OCI-LY1 (cell line): ENCODE measurements around the gene WDR72.

Source experiments
- H2AFZ ChIP-seq: fragments of 200-600 bp; sonication (generic), shearing (Covaris generic); 2 replicates; pipeline ENCODE4 v1.6.0; 2014; ENCODE audit warnings: antibody characterized with exemption, mild to moderate bottlenecking, low read length
- H3F3A ChIP-seq: fragments of 200-600 bp; sonication (generic), shearing (Covaris generic); 2 replicates; pipeline ENCODE4 v1.6.0; 2014; ENCODE audit warnings: mild to moderate bottlenecking, antibody characterized with exemption, low read length, moderate library complexity; ENCODE audit not compliant: insufficient read depth
- H3K27ac ChIP-seq: fragments of 200-600 bp; sonication (generic); 2 replicates; pipeline ENCODE4 v1.5.1; 2014; ENCODE audit warnings: low read length, mixed run types, mild to moderate bottlenecking, low read depth; ENCODE audit not compliant: poor library complexity, severe bottlenecking
- H3K27me3 ChIP-seq: fragments of 200-600 bp; sonication (generic); 2 replicates; pipeline ENCODE4 v1.6.0; 2014; ENCODE audit warnings: antibody characterized with exemption, mild to moderate bottlenecking, low read length, moderate library complexity; ENCODE audit not compliant: insufficient read depth
- H3K36me3 ChIP-seq: fragments of 200-600 bp; sonication (generic); 2 replicates; pipeline ENCODE4 v1.6.1; 2014; ENCODE audit warnings: mild to moderate bottlenecking, antibody characterized with exemption, low read length, moderate library complexity, mixed read lengths; ENCODE audit not compliant: insufficient read depth
- H3K4me1 ChIP-seq: fragments of 200-600 bp; sonication (generic); 2 replicates; pipeline ENCODE4 v1.5.1; 2014; ENCODE audit warnings: mild to moderate bottlenecking, low read length, moderate library complexity; ENCODE audit not compliant: insufficient read depth, severe bottlenecking
- H3K4me2 ChIP-seq: fragments of 200-600 bp; sonication (generic), shearing (Covaris generic); 2 replicates; pipeline ENCODE4 v1.6.1; 2014; ENCODE audit warnings: low read length
- H3K4me3 ChIP-seq: fragments of 200-600 bp; sonication (generic); 2 replicates; pipeline ENCODE4 v1.5.1; 2014; ENCODE audit warnings: low read length, low read depth, mild to moderate bottlenecking, mixed read lengths; ENCODE audit not compliant: poor library complexity, severe bottlenecking
- H3K79me2 ChIP-seq: fragments of 200-600 bp; shearing (Covaris generic); 2 replicates; pipeline ENCODE4 v1.6.1; 2016; ENCODE audit warnings: mixed run types, low read length, mixed read lengths; ENCODE audit not compliant: insufficient read depth
- H3K9ac ChIP-seq: fragments of 200-600 bp; sonication (generic), shearing (Covaris generic); 2 replicates; pipeline ENCODE4 v1.6.1; 2014; ENCODE audit warnings: mild to moderate bottlenecking, low read length, mixed read lengths
- H3K9me2 ChIP-seq: fragments of 200-600 bp; sonication (generic), shearing (Covaris generic); 2 replicates; pipeline ENCODE4 v1.6.1; 2014; ENCODE audit warnings: low read depth, mild to moderate bottlenecking, low read length, mixed read lengths
- H3K9me3 ChIP-seq: fragments of 200-600 bp; shearing (Covaris generic); 2 replicates; pipeline ENCODE4 v1.6.1; 2014; ENCODE audit warnings: low read length, mixed read lengths
- H4K20me1 ChIP-seq: fragments of 200-600 bp; sonication (generic), shearing (Covaris generic); 2 replicates; pipeline ENCODE4 v1.6.0; 2016; ENCODE audit warnings: mild to moderate bottlenecking, low read length; ENCODE audit not compliant: insufficient read depth
- EZH2 ChIP-seq: fragments of 200-600 bp; sonication (generic), shearing (Covaris generic); IDR thresholded peaks from 2 replicates; pipeline ENCODE4 v1.8.0; 2017; ENCODE audit warnings: borderline replicate concordance, mixed run types, mild to moderate bottlenecking, antibody characterized with exemption, low read length, moderate library complexity, mixed read lengths
- TF ChIP-seq, protein P1 (sequence below): fragments of 200-600 bp; sonication (generic), shearing (Covaris generic); IDR thresholded peaks from 2 replicates; pipeline ENCODE4 v1.5.1; 2017; ENCODE audit warnings: mild to moderate bottlenecking, antibody characterized with exemption, low read length, moderate library complexity, mixed read lengths

WDR72 gene

DNA sequence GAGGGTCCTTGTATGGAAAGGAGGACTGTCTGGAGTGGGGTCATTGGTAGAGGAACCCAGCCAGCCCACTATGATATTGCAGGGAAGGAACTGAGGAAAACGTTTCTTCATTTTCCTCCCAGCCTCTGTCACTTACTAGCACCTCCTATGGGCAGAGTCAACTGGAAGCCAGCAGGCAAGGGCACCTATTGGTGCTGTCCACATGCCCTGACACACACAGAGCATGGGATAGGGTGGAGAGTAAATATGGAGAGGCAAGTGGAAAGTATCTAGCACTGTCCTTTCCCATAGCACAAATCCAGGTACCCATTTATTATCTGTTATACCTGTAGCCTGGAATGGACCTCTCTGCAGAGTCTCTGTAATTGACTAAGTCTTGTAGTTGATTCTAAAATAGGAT lies 285.6 kb downstream of the WDR72 start:
- Histone ChIP-seq H3K79me2 (no peaks in the 10 kb centered on the region), H3K36me3 (no peaks in the 10 kb centered on the region), H3K27ac (no peak overlapping the region), H3K4me2 (no peak overlapping the region), H3K9me3 (no peaks in the 10 kb centered on the region), H3F3A (no peaks in the 10 kb centered on the region), H3K9me2 (no peaks in the 10 kb centered on the region), H3K4me1 (no peaks in the 10 kb centered on the region), H4K20me1 (no peaks in the 10 kb centered on the region), H2AFZ (no peak overlapping the region), H3K27me3 (no peaks in the 10 kb centered on the region), H3K9ac (no peak overlapping the region), H3K4me3 (no peak overlapping the region)
- TF ChIP-seq, protein P1, sequence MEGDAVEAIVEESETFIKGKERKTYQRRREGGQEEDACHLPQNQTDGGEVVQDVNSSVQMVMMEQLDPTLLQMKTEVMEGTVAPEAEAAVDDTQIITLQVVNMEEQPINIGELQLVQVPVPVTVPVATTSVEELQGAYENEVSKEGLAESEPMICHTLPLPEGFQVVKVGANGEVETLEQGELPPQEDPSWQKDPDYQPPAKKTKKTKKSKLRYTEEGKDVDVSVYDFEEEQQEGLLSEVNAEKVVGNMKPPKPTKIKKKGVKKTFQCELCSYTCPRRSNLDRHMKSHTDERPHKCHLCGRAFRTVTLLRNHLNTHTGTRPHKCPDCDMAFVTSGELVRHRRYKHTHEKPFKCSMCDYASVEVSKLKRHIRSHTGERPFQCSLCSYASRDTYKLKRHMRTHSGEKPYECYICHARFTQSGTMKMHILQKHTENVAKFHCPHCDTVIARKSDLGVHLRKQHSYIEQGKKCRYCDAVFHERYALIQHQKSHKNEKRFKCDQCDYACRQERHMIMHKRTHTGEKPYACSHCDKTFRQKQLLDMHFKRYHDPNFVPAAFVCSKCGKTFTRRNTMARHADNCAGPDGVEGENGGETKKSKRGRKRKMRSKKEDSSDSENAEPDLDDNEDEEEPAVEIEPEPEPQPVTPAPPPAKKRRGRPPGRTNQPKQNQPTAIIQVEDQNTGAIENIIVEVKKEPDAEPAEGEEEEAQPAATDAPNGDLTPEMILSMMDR = no peak
- TF ChIP-seq EZH2 = no peak

DNA sequence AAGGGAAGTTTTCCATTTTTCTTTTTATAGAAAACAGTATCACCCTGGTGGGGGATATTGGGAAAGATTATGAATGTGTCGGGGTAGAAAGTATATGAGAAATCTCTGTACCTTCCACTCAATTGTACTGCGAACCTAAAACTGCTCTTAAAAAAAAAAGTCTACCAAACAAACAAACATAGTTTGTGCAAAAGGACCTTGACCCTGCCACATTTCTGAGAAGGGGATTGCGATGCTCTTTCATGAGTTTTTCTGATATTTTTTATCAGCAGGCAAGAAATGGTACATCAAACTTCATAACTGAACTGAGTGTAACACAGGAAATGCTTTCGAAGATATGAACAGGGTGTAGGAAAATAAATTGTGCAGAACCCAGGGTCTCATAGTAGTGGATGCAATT lies 286.0 kb downstream of the WDR72 start:
- Histone ChIP-seq H3K9ac (no peak overlapping the region), H3K27me3 (no peaks in the 10 kb centered on the region), H3K4me3 (no peak overlapping the region), H3K79me2 (no peaks in the 10 kb centered on the region), H3K4me1 (no peaks in the 10 kb centered on the region), H3F3A (no peaks in the 10 kb centered on the region), H3K9me2 (no peaks in the 10 kb centered on the region), H3K36me3 (no peaks in the 10 kb centered on the region), H2AFZ (no peak overlapping the region), H4K20me1 (no peaks in the 10 kb centered on the region), H3K4me2 (no peak overlapping the region), H3K27ac (no peak overlapping the region), H3K9me3 (no peaks in the 10 kb centered on the region)
- no peak for TF ChIP-seq EZH2
- TF ChIP-seq, protein P1 = no peak

DNA sequence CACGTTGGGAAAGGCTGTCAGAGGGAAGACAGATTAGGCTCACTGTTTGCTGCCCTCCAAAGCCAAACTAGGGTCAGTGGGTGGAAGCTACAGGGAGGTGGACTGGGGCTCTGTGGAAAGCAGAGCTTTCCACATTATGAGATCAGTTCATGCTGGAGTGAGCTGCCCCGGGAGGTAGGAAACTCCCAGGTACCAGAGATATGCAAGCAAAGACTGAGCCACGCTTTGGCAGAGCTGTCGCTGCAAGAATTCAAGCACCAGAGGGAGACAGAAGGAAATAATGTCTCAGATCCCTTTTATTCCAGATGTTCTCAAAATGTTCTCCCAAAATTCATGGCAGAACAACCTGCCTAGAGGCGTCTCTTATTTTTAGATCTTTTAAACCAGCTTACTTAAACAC lies 286.6 kb downstream of the WDR72 start:
- Histone ChIP-seq H3K9ac (no peak overlapping the region), H3K4me1 (no peaks in the 10 kb centered on the region), H3K4me3 (no peak overlapping the region), H3K36me3 (no peaks in the 10 kb centered on the region), H4K20me1 (no peaks in the 10 kb centered on the region), H3K9me2 (no peaks in the 10 kb centered on the region), H3K4me2 (no peak overlapping the region), H3K9me3 (no peaks in the 10 kb centered on the region), H3K79me2 (no peaks in the 10 kb centered on the region), H3K27me3 (no peaks in the 10 kb centered on the region), H3F3A (no peaks in the 10 kb centered on the region), H3K27ac (no peak overlapping the region), H2AFZ (no peak overlapping the region)
- TF ChIP-seq EZH2 = no peak
- TF ChIP-seq, protein P1 = no peak
